HEK293 (cell line): ENCODE data around the gene OSBPL10.

Experiments
- REPIN1 ChIP-seq: fragments of 450-650 bp; formaldehyde crosslinking; IDR thresholded peaks from 2 replicates; pipeline ENCODE4 v1.5.1; 2017; ENCODE audit warnings: missing biosample characterization, missing genetic modification characterization, low read depth
- ZBTB7A ChIP-seq: fragments of 450-650 bp; formaldehyde crosslinking; IDR thresholded peaks from 2 replicates; pipeline ENCODE4 v1.5.1; 2016; ENCODE audit warnings: low read depth, missing biosample characterization, missing genetic modification characterization
- ZNF140 ChIP-seq: fragments of 450-650 bp; formaldehyde crosslinking; IDR thresholded peaks from 2 replicates; pipeline ENCODE4 v1.5.1; 2016; ENCODE audit warnings: missing biosample characterization, missing genetic modification characterization
- ZNF23 ChIP-seq: fragments of 450-650 bp; formaldehyde crosslinking; IDR thresholded peaks from 2 replicates; pipeline ENCODE4 v1.5.1; 2016; ENCODE audit warnings: missing biosample characterization, missing genetic modification characterization, borderline replicate concordance
- ZNF274 ChIP-seq, 2 experiments: fragments of 200-500 bp in 1 of 2; fragments of 450-650 bp in 1 of 2; sonication (Bioruptor generic) in 1 of 2; formaldehyde crosslinking in 1 of 2; IDR thresholded peaks; 2 replicates each; pipeline versions ENCODE4 v1.5.1 to v1.6.1; 2014 to 2016; ENCODE audit warnings: borderline replicate concordance in 1 of 2, inconsistent platforms in 1 of 2, low read length in 1 of 2, missing biosample characterization in 1 of 2, missing genetic modification characterization in 1 of 2
- ZNF324 ChIP-seq: fragments of 450-650 bp; formaldehyde crosslinking; IDR thresholded peaks from 2 replicates; pipeline ENCODE4 v1.5.1; 2016; ENCODE audit warnings: missing biosample characterization, missing genetic modification characterization
- ZNF549 ChIP-seq: fragments of 450-650 bp; IDR thresholded peaks from 2 replicates; pipeline ENCODE4 v1.5.1; 2018; ENCODE audit warnings: missing biosample characterization, missing genetic modification characterization, mild to moderate bottlenecking, inconsistent platforms, moderate library complexity
- ZNF670 ChIP-seq: fragments of 450-650 bp; formaldehyde crosslinking; IDR thresholded peaks from 2 replicates; pipeline ENCODE4 v1.5.1; 2016; ENCODE audit warnings: missing biosample characterization, missing genetic modification characterization, low read depth
- ZNF792 ChIP-seq: fragments of 450-650 bp; formaldehyde crosslinking; IDR thresholded peaks from 2 replicates; pipeline ENCODE4 v1.5.1; 2016; ENCODE audit warnings: missing biosample characterization, missing genetic modification characterization
- TF ChIP-seq, protein P1 (sequence below): fragments of 450-650 bp; formaldehyde crosslinking; IDR thresholded peaks from 2 replicates; pipeline ENCODE4 v1.5.1; 2016; ENCODE audit warnings: missing biosample characterization, missing genetic modification characterization
- TF ChIP-seq, protein P2 (sequence below): fragments of 450-650 bp; formaldehyde crosslinking; IDR thresholded peaks from 2 replicates; pipeline ENCODE4 v1.5.1; 2016; ENCODE audit warnings: missing biosample characterization, missing genetic modification characterization
- TF ChIP-seq, protein P3 (sequence below): fragments of 450-650 bp; formaldehyde crosslinking; IDR thresholded peaks from 2 replicates; pipeline ENCODE4 v1.5.1; 2016; ENCODE audit warnings: missing biosample characterization, missing genetic modification characterization, low read depth

DNA sequence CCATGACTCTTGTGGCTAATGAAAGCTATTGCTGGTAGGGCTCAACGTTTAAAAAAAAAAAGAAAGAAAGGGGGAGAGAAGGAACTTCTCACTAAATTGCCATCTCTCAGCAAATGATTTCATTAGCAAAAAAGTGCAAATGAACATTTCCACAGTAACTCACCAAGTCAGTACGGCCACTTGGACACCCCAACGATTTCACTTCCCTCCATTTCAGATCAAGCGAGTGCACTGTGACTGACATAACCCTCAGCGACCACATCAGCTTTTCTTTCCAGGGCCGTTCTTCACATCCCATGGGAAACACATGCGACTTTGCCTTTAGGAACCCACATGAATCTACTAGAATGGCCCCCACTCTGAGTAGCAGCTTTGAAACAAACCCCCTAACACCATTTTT lies 71.6 kb downstream of the OSBPL10 start:
- TF ChIP-seq, protein P1, sequence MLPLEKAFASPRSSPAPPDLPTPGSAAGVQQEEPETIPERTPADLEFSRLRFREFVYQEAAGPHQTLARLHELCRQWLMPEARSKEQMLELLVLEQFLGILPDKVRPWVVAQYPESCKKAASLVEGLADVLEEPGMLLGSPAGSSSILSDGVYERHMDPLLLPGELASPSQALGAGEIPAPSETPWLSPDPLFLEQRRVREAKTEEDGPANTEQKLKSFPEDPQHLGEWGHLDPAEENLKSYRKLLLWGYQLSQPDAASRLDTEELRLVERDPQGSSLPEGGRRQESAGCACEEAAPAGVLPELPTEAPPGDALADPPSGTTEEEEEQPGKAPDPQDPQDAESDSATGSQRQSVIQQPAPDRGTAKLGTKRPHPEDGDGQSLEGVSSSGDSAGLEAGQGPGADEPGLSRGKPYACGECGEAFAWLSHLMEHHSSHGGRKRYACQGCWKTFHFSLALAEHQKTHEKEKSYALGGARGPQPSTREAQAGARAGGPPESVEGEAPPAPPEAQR (tag by site-specific recombination), result no peak
- TF ChIP-seq, protein P2, sequence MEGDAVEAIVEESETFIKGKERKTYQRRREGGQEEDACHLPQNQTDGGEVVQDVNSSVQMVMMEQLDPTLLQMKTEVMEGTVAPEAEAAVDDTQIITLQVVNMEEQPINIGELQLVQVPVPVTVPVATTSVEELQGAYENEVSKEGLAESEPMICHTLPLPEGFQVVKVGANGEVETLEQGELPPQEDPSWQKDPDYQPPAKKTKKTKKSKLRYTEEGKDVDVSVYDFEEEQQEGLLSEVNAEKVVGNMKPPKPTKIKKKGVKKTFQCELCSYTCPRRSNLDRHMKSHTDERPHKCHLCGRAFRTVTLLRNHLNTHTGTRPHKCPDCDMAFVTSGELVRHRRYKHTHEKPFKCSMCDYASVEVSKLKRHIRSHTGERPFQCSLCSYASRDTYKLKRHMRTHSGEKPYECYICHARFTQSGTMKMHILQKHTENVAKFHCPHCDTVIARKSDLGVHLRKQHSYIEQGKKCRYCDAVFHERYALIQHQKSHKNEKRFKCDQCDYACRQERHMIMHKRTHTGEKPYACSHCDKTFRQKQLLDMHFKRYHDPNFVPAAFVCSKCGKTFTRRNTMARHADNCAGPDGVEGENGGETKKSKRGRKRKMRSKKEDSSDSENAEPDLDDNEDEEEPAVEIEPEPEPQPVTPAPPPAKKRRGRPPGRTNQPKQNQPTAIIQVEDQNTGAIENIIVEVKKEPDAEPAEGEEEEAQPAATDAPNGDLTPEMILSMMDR (tag by site-specific recombination), result no peak
- TF ChIP-seq ZBTB7A (tag by site-specific recombination), result no peak
- no peak for TF ChIP-seq ZNF274 (IDR thresholded peaks at IDR 0.05; ENCODE audit: low read length)
- TF ChIP-seq ZNF274 (tag by site-specific recombination; IDR thresholded peaks at IDR 0.05; ENCODE audit: borderline replicate concordance), result no peak
- no peak for TF ChIP-seq ZNF549
- TF ChIP-seq, protein P3, sequence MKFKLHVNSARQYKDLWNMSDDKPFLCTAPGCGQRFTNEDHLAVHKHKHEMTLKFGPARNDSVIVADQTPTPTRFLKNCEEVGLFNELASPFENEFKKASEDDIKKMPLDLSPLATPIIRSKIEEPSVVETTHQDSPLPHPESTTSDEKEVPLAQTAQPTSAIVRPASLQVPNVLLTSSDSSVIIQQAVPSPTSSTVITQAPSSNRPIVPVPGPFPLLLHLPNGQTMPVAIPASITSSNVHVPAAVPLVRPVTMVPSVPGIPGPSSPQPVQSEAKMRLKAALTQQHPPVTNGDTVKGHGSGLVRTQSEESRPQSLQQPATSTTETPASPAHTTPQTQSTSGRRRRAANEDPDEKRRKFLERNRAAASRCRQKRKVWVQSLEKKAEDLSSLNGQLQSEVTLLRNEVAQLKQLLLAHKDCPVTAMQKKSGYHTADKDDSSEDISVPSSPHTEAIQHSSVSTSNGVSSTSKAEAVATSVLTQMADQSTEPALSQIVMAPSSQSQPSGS (tag by site-specific recombination), result no peak
- no peak for TF ChIP-seq ZNF792
- no peak for TF ChIP-seq ZNF324 (tag by site-specific recombination)
- TF ChIP-seq REPIN1, result no peak
- TF ChIP-seq ZNF23 (tag by site-specific recombination), result no peak
- TF ChIP-seq ZNF140 (tag by site-specific recombination), result no peak
- TF ChIP-seq ZNF670 (tag by site-specific recombination), result no peak
